Mesothelial cell of epicardium (in vitro differentiated cells): ENCODE results near the gene ZNF512. TPM values are rescaled to one million over a fixed set of nuclear protein-coding genes. Genes with fewer than 3 reads are reported as not detected.

Experiments
- DNase-seq, 2 experiments: peaks; one replicate each; pipeline ENCODE4 v3.0.0; 2021; ENCODE audit warnings: low spot score in 2 of 2; ENCODE audit not compliant: unreplicated experiment in 2 of 2
- H3K27ac Mint-ChIP-seq: 2 replicates; pipeline ENCODE4 v1.8.0; 2021; ENCODE audit warnings: mixed read lengths
- H3K27me3 Mint-ChIP-seq: 2 replicates; pipeline ENCODE4 v1.8.0; 2021; ENCODE audit warnings: low read depth, mixed read lengths
- H3K36me3 Mint-ChIP-seq: 2 replicates; pipeline ENCODE4 v1.8.0; 2021; ENCODE audit warnings: mixed read lengths
- H3K4me1 Mint-ChIP-seq: 2 replicates; pipeline ENCODE4 v1.8.0; 2021; ENCODE audit warnings: mixed read lengths
- H3K4me3 Mint-ChIP-seq: 2 replicates; pipeline ENCODE4 v1.8.0; 2021; ENCODE audit warnings: mild to moderate bottlenecking, moderate library complexity, mixed read lengths
- H3K9me3 Mint-ChIP-seq: 2 replicates; pipeline ENCODE4 v1.8.0; 2021; ENCODE audit warnings: mixed read lengths
- total RNA-seq: library from RNA; stranded (reverse); gene quantifications from 3 replicates; pipeline ENCODE4 v1.2.1, GENCODE V29; 2021
- TF ChIP-seq, protein P1 (sequence below): fragments of 200-600 bp; sonication (generic); IDR thresholded peaks from one replicate; pipeline ENCODE4 v1.5.0; 2021; ENCODE audit warnings: antibody characterized with exemption; ENCODE audit not compliant: unreplicated experiment

ZNF512 gene
- total RNA-seq, 1 donor from 2014 or later = 72.8 TPM

DNA sequence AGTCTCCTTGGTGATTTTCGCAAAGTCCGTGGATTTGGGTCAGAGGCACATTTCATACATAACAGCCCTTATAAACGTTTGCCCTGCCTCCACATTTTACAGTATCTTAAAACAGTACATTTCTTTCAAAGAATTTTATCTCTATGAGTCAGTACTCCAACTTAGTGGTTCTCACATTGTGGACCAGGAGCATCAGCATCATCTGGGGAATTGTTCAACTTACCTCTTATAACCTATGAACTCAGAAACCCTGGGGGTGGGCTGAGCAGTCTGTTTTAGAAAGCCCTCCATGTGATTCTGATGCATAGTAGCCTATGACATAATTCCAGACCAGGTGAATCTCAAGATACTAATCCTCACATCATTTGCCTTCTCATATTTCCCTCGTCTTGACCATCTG, 68.2 kb downstream of the ZNF512 start:
- Mint-ChIP-seq H3K4me1 (no peaks in the 10 kb centered on the region), H3K9me3 (no peaks in the 10 kb centered on the region), H3K36me3 (peaks cover 51% of the 10 kb centered on the region), H3K4me3 (no peak overlapping the region), H3K27ac (no peak overlapping the region), H3K27me3 (no peaks in the 10 kb centered on the region)
- no peak for DNase-seq
- TF ChIP-seq, protein P1, sequence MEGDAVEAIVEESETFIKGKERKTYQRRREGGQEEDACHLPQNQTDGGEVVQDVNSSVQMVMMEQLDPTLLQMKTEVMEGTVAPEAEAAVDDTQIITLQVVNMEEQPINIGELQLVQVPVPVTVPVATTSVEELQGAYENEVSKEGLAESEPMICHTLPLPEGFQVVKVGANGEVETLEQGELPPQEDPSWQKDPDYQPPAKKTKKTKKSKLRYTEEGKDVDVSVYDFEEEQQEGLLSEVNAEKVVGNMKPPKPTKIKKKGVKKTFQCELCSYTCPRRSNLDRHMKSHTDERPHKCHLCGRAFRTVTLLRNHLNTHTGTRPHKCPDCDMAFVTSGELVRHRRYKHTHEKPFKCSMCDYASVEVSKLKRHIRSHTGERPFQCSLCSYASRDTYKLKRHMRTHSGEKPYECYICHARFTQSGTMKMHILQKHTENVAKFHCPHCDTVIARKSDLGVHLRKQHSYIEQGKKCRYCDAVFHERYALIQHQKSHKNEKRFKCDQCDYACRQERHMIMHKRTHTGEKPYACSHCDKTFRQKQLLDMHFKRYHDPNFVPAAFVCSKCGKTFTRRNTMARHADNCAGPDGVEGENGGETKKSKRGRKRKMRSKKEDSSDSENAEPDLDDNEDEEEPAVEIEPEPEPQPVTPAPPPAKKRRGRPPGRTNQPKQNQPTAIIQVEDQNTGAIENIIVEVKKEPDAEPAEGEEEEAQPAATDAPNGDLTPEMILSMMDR = no peak

DNA sequence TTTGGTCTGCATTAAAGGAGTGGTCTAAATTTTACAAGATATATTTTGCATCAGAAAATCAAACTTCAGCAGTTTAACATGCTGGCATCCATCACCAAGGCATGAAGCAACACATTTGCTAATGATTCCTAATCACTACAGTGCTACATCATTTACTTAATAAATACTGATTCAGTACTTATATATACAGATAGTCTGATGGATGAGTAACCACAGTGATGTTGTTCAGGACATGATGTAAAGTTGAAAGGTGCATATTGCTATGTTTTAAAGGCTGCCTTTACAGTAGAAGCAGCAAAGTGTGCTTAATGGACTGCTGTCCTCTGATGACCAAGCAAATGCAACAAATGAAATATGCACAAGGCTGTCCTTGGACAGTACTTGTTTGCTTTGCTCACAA, 69.5 kb downstream of the ZNF512 start:
- Mint-ChIP-seq H3K4me1 (no peaks in the 10 kb centered on the region), H3K27me3 (no peaks in the 10 kb centered on the region), H3K4me3 (no peak overlapping the region), H3K9me3 (no peaks in the 10 kb centered on the region), H3K36me3 (peaks cover 51% of the 10 kb centered on the region), H3K27ac (no peak overlapping the region)
- no peak for DNase-seq
- TF ChIP-seq, protein P1 = no peak

DNA sequence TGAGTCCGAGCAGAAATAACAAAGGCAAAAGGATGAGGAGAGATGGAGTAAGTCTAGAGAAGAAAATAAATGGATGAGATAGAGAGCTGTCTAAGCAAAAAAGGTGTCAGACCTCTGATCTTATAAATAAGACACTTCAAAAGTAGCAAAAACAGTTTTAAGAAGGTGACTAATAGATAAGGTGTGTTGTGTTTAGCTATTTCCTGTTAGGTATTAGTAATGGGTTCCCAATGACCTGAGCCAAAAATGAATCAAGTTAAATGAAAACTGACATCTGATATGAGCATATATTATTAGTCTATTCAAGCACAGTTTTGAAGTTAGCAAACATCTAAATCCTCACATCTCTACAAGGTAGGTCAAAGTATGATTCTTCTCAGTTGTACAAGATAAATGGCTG, 69.9 kb downstream of the ZNF512 start:
- H3K4me3 Mint-ChIP-seq = no peak overlapping the region
- H3K27me3 Mint-ChIP-seq = no peaks in the 10 kb centered on the region
- no peak for DNase-seq
- no peaks in the 10 kb centered on the region for H3K9me3 Mint-ChIP-seq
- no peaks in the 10 kb centered on the region for H3K4me1 Mint-ChIP-seq
- H3K27ac Mint-ChIP-seq = no peak overlapping the region
- H3K36me3 Mint-ChIP-seq = peaks cover 47% of the 10 kb centered on the region
- TF ChIP-seq, protein P1 = no peak

DNA sequence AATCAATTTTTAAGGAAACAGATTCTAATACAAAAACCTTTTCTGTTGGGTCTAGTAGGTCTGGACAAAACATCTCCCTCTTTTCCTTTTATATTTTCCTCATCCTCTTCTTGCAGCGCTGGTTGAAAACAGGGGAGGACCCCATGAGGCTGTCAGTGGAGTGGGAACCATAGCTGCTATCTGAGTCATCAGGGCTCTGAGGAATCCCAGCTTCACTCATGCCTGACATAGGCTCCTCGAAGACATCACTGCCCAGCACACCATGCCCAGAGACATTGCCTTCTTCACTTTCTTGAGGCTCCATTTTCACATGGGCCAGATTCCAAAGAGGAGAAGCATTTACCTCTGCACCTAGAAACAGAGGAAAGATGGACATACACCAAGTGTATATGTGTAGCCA, 70.6 kb downstream of the ZNF512 start:
- Mint-ChIP-seq H3K4me3 (no peak overlapping the region), H3K27me3 (no peaks in the 10 kb centered on the region), H3K9me3 (no peaks in the 10 kb centered on the region), H3K36me3 (peaks cover 43% of the 10 kb centered on the region), H3K27ac (no peak overlapping the region), H3K4me1 (no peaks in the 10 kb centered on the region)
- TF ChIP-seq, protein P1 = no peak
- no peak for DNase-seq

DNA sequence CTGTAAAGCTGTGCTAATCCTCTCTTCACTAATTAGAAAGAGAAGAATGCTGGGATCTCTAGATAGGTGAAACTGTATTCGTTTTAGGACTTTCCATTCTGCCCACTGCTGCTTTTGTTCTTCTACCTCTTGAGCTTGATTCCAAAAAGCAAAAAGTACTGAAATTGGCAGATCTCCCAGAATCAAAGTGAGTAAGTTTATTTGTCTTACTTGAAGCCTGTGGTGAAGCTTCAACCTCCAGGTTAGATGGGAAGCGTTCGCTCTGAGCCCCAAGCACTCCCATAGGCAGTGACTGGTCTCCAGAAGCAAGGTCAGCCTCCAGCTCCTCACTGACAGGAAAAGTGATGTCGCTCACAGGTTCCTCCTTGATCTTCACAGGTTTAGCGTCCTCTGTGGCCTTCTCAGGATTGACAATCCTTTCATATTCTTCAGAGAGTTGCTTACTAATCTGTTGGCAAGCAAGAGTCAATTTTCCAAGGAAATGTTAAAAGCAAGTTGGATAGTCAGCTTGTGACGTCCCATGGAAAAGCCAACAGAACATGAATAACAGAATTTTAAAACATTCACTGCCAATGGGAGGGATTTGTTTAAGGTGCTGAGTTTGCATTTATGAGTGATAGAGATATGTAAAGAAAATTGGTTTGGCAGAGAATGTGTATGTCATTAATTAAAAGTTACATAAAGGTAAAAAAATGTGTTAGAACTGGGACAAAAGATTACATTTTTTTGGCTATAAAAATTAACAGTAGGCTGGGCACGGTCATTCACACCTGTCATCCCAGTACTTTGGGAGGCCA, 72.5 kb downstream of the ZNF512 start:
- no peak for DNase-seq
- TF ChIP-seq, protein P1 = no peak
- Mint-ChIP-seq H3K27ac (no peak overlapping the region), H3K9me3 (no peaks in the 10 kb centered on the region), H3K4me1 (no peaks in the 10 kb centered on the region), H3K36me3 (peaks cover 41% of the 10 kb centered on the region), H3K4me3 (no peak overlapping the region), H3K27me3 (no peaks in the 10 kb centered on the region)
